HG03521 (cell line): Measurements from ENCODE around the gene TMEM98.
"Not testable (repeated sequence)": the region's sequence is repeated elsewhere in the genome, so short reads cannot be mapped to it uniquely, and the experiment has no call there.

Experiments used
- ATAC-seq: cut with Tn5 transposase; IDR thresholded peaks from one replicate; pipeline ENCODE4 v1.9.1; 2021; ENCODE audit warnings: mild to moderate bottlenecking, moderate library complexity; ENCODE audit not compliant: unreplicated experiment

TMEM98 gene

GRCh38 chr17:32914181-32914580, 13.8 kb upstream of the TMEM98 start:
- no peak for ATAC-seq

GRCh38 chr17:32915245-32915644, 12.7 kb upstream of the TMEM98 start:
- no peak for ATAC-seq

GRCh38 chr17:32916134-32916533, 11.8 kb upstream of the TMEM98 start:
- no peak for ATAC-seq

GRCh38 chr17:32917081-32917480, 10.9 kb upstream of the TMEM98 start:
- ATAC-seq: no peak

GRCh38 chr17:32917842-32918241, 10.1 kb upstream of the TMEM98 start:
- ATAC-seq: no peak

GRCh38 chr17:32919876-32920275, 8.1 kb upstream of the TMEM98 start:
- ATAC-seq: not testable (repeated sequence)

GRCh38 chr17:32920293-32920692, 7.7 kb upstream of the TMEM98 start:
- no peak for ATAC-seq

- no peak for ATAC-seq
Observed at GRCh38 chr17:32921017-32921416, 6.9 kb upstream of the TMEM98 start.

- ATAC-seq: not testable (repeated sequence)
Observed at GRCh38 chr17:32923905-32924304, 4.0 kb upstream of the TMEM98 start.

- ATAC-seq: no peak
Observed at GRCh38 chr17:32926183-32926582, 1.8 kb upstream of the TMEM98 start.

GRCh38 chr17:32926789-32927188, 1.2 kb upstream of the TMEM98 start:
- not testable (repeated sequence) for ATAC-seq

GRCh38 chr17:32927201-32927723, 691 bp upstream of the TMEM98 start:
- ATAC-seq: no peak

- ATAC-seq: no peak
Observed at GRCh38 chr17:32928586-32929535, 908 bp downstream of the TMEM98 start.

- ATAC-seq: no peak
Observed at GRCh38 chr17:32929588-32929987, 1.6 kb downstream of the TMEM98 start.

GRCh38 chr17:32930512-32930911, 2.6 kb downstream of the TMEM98 start:
- ATAC-seq: no peak

GRCh38 chr17:32931686-32932085, 3.7 kb downstream of the TMEM98 start:
- no peak for ATAC-seq

- ATAC-seq: no peak
Observed at GRCh38 chr17:32933881-32934280, 5.9 kb downstream of the TMEM98 start.

GRCh38 chr17:32935726-32936125, 7.8 kb downstream of the TMEM98 start:
- no peak for ATAC-seq

- ATAC-seq: no peak
Observed at GRCh38 chr17:32936186-32936893, 8.4 kb downstream of the TMEM98 start.

- ATAC-seq: no peak
Observed at GRCh38 chr17:32936894-32937500, 9.0 kb downstream of the TMEM98 start.

- ATAC-seq: no peak
Observed at GRCh38 chr17:32940706-32941390, 12.9 kb downstream of the TMEM98 start.
